ENCODE data around the gene PPM1A. TPM values are rescaled to one million over a fixed set of nuclear protein-coding genes. Genes with fewer than 3 reads are reported as not detected.

PPM1A gene
- total RNA-seq, 1 experiment from 2014 or later = 41.7 TPM

DNA sequence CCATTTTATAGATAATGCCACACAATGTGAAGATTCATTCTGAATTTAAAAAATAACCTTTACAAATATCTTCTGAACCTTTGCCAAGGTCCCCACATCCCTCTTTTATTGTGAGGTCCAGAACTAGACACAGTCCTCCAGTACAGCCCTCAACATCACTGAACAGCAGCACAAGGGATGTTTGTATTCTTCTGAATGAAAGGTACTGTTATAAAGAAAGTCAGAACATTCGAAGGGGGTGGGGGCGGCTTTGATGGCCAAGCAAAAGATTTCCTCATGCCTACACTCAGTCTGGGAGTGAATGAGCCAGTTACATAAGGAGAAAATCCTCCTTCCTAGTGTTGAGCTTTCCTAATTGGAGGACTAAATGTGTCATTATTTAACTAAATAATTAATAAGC is 77.3 kb downstream of the PPM1A start:
- Histone ChIP-seq H3K18ac (ENCODE audit: insufficient read length, low read depth, low read length) (no peak overlapping the region), H3K9ac (ENCODE audit: extremely low read depth, insufficient read length, low read length) (no peak overlapping the region), H3K27me3 (ENCODE audit: insufficient read depth, low read length) (no peaks in the 10 kb centered on the region), H3K56ac (ENCODE audit: insufficient read length, low read depth, low read length) (no peak overlapping the region), H3K4me1 (ENCODE audit: insufficient read depth, low read length) (peaks cover 9% of the 10 kb centered on the region; the same call in 1 of the 2 replicates), H2BK5ac (ENCODE audit: insufficient read length, low read length) (no peak overlapping the region), H2BK120ac (ENCODE audit: low read depth, low read length, poor library complexity, severe bottlenecking) (no peak overlapping the region), H4K8ac (replicated peaks; ENCODE audit: insufficient read length, low read depth, low read length) (no peak overlapping the region), H3K23me2 (ENCODE audit: insufficient read length, low read depth, low read length, poor library complexity, severe bottlenecking) (peaks cover 11% of the 10 kb centered on the region), H2BK12ac (ENCODE audit: insufficient read length, low read depth, low read length) (no peak overlapping the region), H2BK20ac (ENCODE audit: low read depth, low read length, poor library complexity, severe bottlenecking) (no peak overlapping the region), H2AK5ac (ENCODE audit: insufficient read length, low read length) (no peak overlapping the region), H3K4ac (ENCODE audit: low read depth, low read length) (no peak overlapping the region), H3K14ac (ENCODE audit: insufficient read depth, low read length) (no peak overlapping the region), H4K20me1 (ENCODE audit: control insufficient read depth, insufficient read depth, insufficient read length) (no peaks in the 10 kb centered on the region), H3K79me2 (ENCODE audit: insufficient read depth, low read length) (no peaks in the 10 kb centered on the region), H3K23ac (ENCODE audit: insufficient read length, low read depth, low read length) (no peak overlapping the region), H3K9me3 (ENCODE audit: control insufficient read depth, low read depth, low read length) (no peaks in the 10 kb centered on the region), H3K27ac (ENCODE audit: insufficient read length, low read depth, low read length) (no peak overlapping the region), H2BK15ac (ENCODE audit: low read depth, low read length) (no peak overlapping the region), H3T11ph (ENCODE audit: low read length) (no peak overlapping the region), H4K5ac (ENCODE audit: insufficient read length, low read depth, low read length) (no peak overlapping the region), H2AFZ (ENCODE audit: low read length) (no peak overlapping the region), H4K91ac (ENCODE audit: insufficient read length, low read depth, low read length) (no peak overlapping the region), H3K79me1 (ENCODE audit: insufficient read depth, low read depth, low read length, poor library complexity, severe bottlenecking) (no peaks in the 10 kb centered on the region), H3K4me2 (ENCODE audit: insufficient read depth, insufficient read length, low read length) (no peak overlapping the region)
- no peak for DNase-seq
- no peak overlapping the region for H3K4me3 Mint-ChIP-seq
- peaks cover 5% of the 10 kb centered on the region for H3K27me3 Mint-ChIP-seq (ENCODE audit: low read depth)
- WGBS (ENCODE audit: extremely low coverage, insufficient read length, low lambda C conversion rate) = no CpG with 5 or more reads among the region's 2 CpGs
- no peaks in the 10 kb centered on the region; a peak in 1 of 7 replicates for H3K36me3 Mint-ChIP-seq (ENCODE audit: insufficient read depth in 1 of 3, low read depth in 3 of 3)
- peaks cover 25 to 29% of the 10 kb centered on the region in 2 experiments for H3K4me1 Mint-ChIP-seq
- H3K27ac Mint-ChIP-seq = no peak overlapping the region
- H3K9me3 Mint-ChIP-seq = no peaks in the 10 kb centered on the region; a peak in 1 of 5 replicates
- no peak for TF ChIP-seq CTCF (conservative IDR thresholded peaks at IDR 0.05)

Data from H9 (cell line).